GM12878 (cell line): ENCODE results near the gene DAPK3. TPM values are rescaled to one million over a fixed set of nuclear protein-coding genes. Genes with fewer than 3 reads are reported as not detected.

ENCODE experiments used
- BRCA1 ChIP-seq: IDR thresholded peaks from 2 replicates; pipeline ENCODE4 v1.6.1; 2011; ENCODE audit warnings: low read depth, low read length, improper control_type of control experiment
- DPF2 ChIP-seq: fragments of 450-650 bp; IDR thresholded peaks from 2 replicates; pipeline ENCODE4 v1.6.1; 2017; ENCODE audit warnings: mild to moderate bottlenecking
- ESRRA ChIP-seq: IDR thresholded peaks from 2 replicates; pipeline ENCODE4 v1.6.1; 2012; ENCODE audit warnings: mild to moderate bottlenecking, low read length, improper control_type of control experiment
- IKZF1 ChIP-seq: fragments of 450-650 bp; conservative IDR thresholded peaks from 2 replicates; pipeline ENCODE4 v1.6.1; 2017; ENCODE audit warnings: antibody characterized with exemption, mild to moderate bottlenecking
- IRF5 ChIP-seq: fragments of 450-650 bp; IDR thresholded peaks from 2 replicates; pipeline ENCODE4 v1.6.1; 2017; ENCODE audit warnings: borderline replicate concordance
- NFIC ChIP-seq: IDR thresholded peaks from 2 replicates; pipeline ENCODE4 v1.6.1; 2012; ENCODE audit warnings: low read depth, mild to moderate bottlenecking, inconsistent platforms, low read length, moderate library complexity
- NFYB ChIP-seq: IDR thresholded peaks from 2 replicates; pipeline ENCODE4 v1.6.1; 2011; ENCODE audit warnings: low read depth, mild to moderate bottlenecking, low read length, improper control_type of control experiment, moderate library complexity; ENCODE audit not compliant: insufficient read depth
- NRF1 ChIP-seq: conservative IDR thresholded peaks from 2 replicates; pipeline ENCODE4 v1.6.1; 2011; ENCODE audit warnings: mild to moderate bottlenecking, low read depth, low read length, improper control_type of control experiment
- PAX5 ChIP-seq: IDR thresholded peaks from 2 replicates; pipeline ENCODE4 v1.6.1; 2011; ENCODE audit warnings: low read depth, low read length, borderline replicate concordance
- POLR2AphosphoS5 ChIP-seq: IDR thresholded peaks from 2 replicates; pipeline ENCODE4 v1.6.1; 2011; ENCODE audit warnings: mild to moderate bottlenecking, low read length, inconsistent platforms
- RB1 ChIP-seq: fragments of 450-650 bp; formaldehyde crosslinking; IDR thresholded peaks from 2 replicates; pipeline ENCODE4 v1.6.1; 2017; ENCODE audit warnings: mild to moderate bottlenecking, borderline replicate concordance
- RCOR1 ChIP-seq: conservative IDR thresholded peaks from 2 replicates; pipeline ENCODE4 v1.6.1; 2012; ENCODE audit warnings: low read depth, low read length, improper control_type of control experiment
- SMAD5 ChIP-seq: IDR thresholded peaks from 2 replicates; pipeline ENCODE4 v1.6.1; 2016; ENCODE audit warnings: antibody characterized with exemption, low read depth
- SMARCA5 ChIP-seq: fragments of 450-650 bp; IDR thresholded peaks from 2 replicates; pipeline ENCODE4 v1.6.1; 2017; ENCODE audit warnings: mild to moderate bottlenecking
- TCF3 ChIP-seq: IDR thresholded peaks from 2 replicates; pipeline ENCODE4 v1.6.1; 2012; ENCODE audit warnings: low read depth, mild to moderate bottlenecking, low read length, borderline replicate concordance; ENCODE audit not compliant: insufficient read depth
- YY1 ChIP-seq: IDR thresholded peaks from 2 replicates; pipeline ENCODE4 v1.6.1; 2011; ENCODE audit warnings: low read depth, mild to moderate bottlenecking, low read length
- ZNF217 ChIP-seq: fragments of 450-650 bp; IDR thresholded peaks from 2 replicates; pipeline ENCODE4 v1.6.1; 2017; ENCODE audit warnings: antibody characterized with exemption, mild to moderate bottlenecking
- ZNF622 ChIP-seq: fragments of 450-650 bp; IDR thresholded peaks from 2 replicates; pipeline ENCODE4 v1.6.1; 2017; ENCODE audit warnings: mild to moderate bottlenecking, inconsistent platforms
- polyA plus RNA-seq, 11 experiments: library from polyadenylated mRNA; depleted of rRNA in 4 of 11; unstranded in 6 of 11; stranded (reverse) in 5 of 11; fragments of >200 nt; fragmentation: Nextera tagmentation in 4 of 11; fragmentation: Illumina TruSeq in 1 of 11; extraction: Ambion mirVana in 4 of 11; extraction: Trizol in 1 of 11; gene quantifications; 1 replicate in 1 of 11; 2 replicates in 10 of 11; pipeline versions ENCODE4 v1.2.1 to v1.2.3, GENCODE V29; 2011 to 2016; ENCODE audit warnings: inconsistent platforms in 2 of 11, missing spikeins in 2 of 11, low read depth in 1 of 11
- total RNA-seq, 4 experiments: library from RNA; depleted of rRNA in 3 of 4; stranded (reverse); fragments of >200 nt in 3 of 4; fragmentation: Illumina TruSeq in 1 of 4; extraction: Trizol in 1 of 4; gene quantifications; 2 replicates each; pipeline versions ENCODE4 v1.2.1 to v1.2.3, GENCODE V29; 2013 to 2021
- TF ChIP-seq, protein P1 (sequence below): fragments of 450-650 bp; IDR thresholded peaks from 2 replicates; pipeline ENCODE4 v1.6.1; 2017; ENCODE audit warnings: mild to moderate bottlenecking, moderate library complexity
- TF ChIP-seq, protein P2 (sequence below): fragments of 450-650 bp; IDR thresholded peaks from 2 replicates; pipeline ENCODE4 v1.6.1; 2016; ENCODE audit warnings: mild to moderate bottlenecking

The DAPK3 gene
- total and polyA plus RNA-seq, 10 of the 15 experiments (the other 5 are each of a cell fraction or from before 2014, with no cell fraction given), result 0.13 to 46.4 (median 24.8) TPM

DNA sequence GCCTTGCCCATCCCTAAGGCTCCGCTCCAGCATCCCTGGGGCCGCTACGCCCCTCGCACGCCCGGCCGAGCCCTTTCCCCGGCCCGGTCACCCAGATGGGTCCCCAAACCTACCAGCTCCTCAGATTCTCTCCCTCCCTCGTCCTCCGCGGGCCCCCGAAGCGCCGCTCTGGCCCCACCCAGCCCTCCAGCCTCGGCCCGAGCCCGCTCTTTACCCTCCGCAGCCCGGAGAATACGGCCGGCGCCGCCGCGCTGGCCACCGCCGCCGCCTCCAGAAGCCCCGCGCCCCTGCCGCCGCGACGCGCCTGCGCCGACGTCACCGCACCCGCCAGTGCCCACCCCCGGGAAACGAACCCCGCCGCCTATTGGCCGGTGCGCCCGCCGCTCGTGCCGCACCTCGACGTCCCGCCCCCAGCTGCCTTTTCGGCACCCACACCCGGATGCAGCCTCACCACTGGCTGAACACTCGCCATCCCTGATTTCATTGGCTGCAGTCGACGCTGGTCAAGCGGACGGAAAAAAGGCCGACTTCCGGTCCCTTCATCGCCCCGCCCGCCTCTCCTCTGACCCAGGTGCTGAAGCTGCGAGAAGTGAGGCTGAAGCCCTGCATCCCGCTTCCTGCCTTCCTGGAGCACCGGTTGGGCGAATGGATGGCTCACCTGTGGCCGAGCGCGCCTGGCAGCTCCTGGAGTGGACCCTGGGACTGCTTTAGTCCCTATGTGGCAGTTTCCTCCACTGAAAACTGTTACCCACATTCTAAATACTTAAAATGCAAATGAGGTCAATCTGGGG, at the start of gene DAPK3 (continued):
- TF ChIP-seq ZNF217 (no peak), ZNF622 (no peak), ESRRA (no peak), NFYB (peak; percentile 92), IKZF1 (peak; percentile 56), TCF3 (0 out of 2 replicates have a peak, but pooled peaks have one; percentile 33), YY1 (0 out of 2 replicates have a peak, but pooled peaks have one; percentile 17), SMARCA5 (peak; percentile 35; the same call in 1 of the 2 replicates), POLR2AphosphoS5 (peak; percentile 60; the same call in 1 of the 2 replicates), DPF2 (peak; percentile 99), RB1 (0 out of 2 replicates have a peak, but pooled peaks have one; percentile 20), NFIC (no peak), NRF1 (peak; percentile 28; the same call in 1 of the 2 replicates), RCOR1 (0 out of 2 replicates have a peak, but pooled peaks have one; percentile 40), BRCA1 (0 out of 2 replicates have a peak, but pooled peaks have one; percentile 11), SMAD5 (peak; percentile 63; the same call in 1 of the 2 replicates), IRF5 (no peak), PAX5 (0 out of 2 replicates have a peak, but pooled peaks have one; percentile 55)
- TF ChIP-seq, protein P1, sequence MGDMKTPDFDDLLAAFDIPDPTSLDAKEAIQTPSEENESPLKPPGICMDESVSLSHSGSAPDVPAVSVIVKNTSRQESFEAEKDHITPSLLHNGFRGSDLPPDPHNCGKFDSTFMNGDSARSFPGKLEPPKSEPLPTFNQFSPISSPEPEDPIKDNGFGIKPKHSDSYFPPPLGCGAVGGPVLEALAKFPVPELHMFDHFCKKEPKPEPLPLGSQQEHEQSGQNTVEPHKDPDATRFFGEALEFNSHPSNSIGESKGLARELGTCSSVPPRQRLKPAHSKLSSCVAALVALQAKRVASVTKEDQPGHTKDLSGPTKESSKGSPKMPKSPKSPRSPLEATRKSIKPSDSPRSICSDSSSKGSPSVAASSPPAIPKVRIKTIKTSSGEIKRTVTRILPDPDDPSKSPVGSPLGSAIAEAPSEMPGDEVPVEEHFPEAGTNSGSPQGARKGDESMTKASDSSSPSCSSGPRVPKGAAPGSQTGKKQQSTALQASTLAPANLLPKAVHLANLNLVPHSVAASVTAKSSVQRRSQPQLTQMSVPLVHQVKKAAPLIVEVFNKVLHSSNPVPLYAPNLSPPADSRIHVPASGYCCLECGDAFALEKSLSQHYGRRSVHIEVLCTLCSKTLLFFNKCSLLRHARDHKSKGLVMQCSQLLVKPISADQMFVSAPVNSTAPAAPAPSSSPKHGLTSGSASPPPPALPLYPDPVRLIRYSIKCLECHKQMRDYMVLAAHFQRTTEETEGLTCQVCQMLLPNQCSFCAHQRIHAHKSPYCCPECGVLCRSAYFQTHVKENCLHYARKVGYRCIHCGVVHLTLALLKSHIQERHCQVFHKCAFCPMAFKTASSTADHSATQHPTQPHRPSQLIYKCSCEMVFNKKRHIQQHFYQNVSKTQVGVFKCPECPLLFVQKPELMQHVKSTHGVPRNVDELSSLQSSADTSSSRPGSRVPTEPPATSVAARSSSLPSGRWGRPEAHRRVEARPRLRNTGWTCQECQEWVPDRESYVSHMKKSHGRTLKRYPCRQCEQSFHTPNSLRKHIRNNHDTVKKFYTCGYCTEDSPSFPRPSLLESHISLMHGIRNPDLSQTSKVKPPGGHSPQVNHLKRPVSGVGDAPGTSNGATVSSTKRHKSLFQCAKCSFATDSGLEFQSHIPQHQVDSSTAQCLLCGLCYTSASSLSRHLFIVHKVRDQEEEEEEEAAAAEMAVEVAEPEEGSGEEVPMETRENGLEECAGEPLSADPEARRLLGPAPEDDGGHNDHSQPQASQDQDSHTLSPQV, result no peak
- TF ChIP-seq, protein P2, sequence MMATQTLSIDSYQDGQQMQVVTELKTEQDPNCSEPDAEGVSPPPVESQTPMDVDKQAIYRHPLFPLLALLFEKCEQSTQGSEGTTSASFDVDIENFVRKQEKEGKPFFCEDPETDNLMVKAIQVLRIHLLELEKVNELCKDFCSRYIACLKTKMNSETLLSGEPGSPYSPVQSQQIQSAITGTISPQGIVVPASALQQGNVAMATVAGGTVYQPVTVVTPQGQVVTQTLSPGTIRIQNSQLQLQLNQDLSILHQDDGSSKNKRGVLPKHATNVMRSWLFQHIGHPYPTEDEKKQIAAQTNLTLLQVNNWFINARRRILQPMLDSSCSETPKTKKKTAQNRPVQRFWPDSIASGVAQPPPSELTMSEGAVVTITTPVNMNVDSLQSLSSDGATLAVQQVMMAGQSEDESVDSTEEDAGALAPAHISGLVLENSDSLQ, result peak; percentile 99
